K562 (cell line): ENCODE results near the gene MLXIPL. TPM values are rescaled to one million over a fixed set of nuclear protein-coding genes. Genes with fewer than 3 reads are reported as not detected.
A peak's percentile ranks its signal among the peaks of the same experiment; 100 is the strongest.

Source experiments
- ATAC-seq: fragments of 200-7000 bp; cut with Tn5 transposase; 3 replicates; pipeline ENCODE4 v1.9.1; 2020; ENCODE audit warnings: moderate library complexity
- BruUV-seq: library from RNA; stranded (reverse); fragments of 400-500 nt; replicated peaks from 2 replicates; lab custom pipeline; 2021; lab: Mats Ljungman, UMichigan
- CTCF ChIA-PET: fragments of 300-600 bp; formaldehyde crosslinking; extraction: SDS; loops from one replicate; lab custom pipeline; 2021; ENCODE audit warnings: low intra/inter-chr PET ratio; lab: Yijun Ruan, JAX
- POLR2A ChIA-PET: fragments of 300-600, 350-650 bp; sonication (Branson Sonifier 250); formaldehyde crosslinking; extraction: SDS; loops from one replicate; lab custom pipeline; 2021; ENCODE audit warnings: antibody characterized with exemption, inconsistent platforms; lab: Yijun Ruan, JAX
- DNase-seq, 4 experiments: peaks; one replicate each; pipeline versions ENCODE4 v3.0.0 to v3.0.0-alpha.2; 2011 to 2018; ENCODE audit warnings: low spot score in 3 of 4, mixed read lengths in 3 of 4; ENCODE audit errors: extremely low read depth in 1 of 4
- FAIRE-seq: peaks from 2 replicates; lab custom pipeline; 2011; peaks lifted over from hg19 to GRCh38; lab: Jason Lieb, UNC
- H2AFZ ChIP-seq: 2 replicates; pipeline ENCODE4 v1.6.0; 2011; ENCODE audit warnings: low read depth, low read length, control low read depth, inconsistent platforms
- H3K27ac ChIP-seq: fragments of 200-600 bp; 3 replicates; pipeline ENCODE4 v1.8.0; 2011; ENCODE audit warnings: low read depth, mild to moderate bottlenecking, control low read depth, inconsistent platforms, low read length, moderate library complexity, mixed read lengths; ENCODE audit errors: extremely low read depth
- H3K27me3 ChIP-seq, 2 experiments: fragments of 300-600 bp in 1 of 2; 2 replicates in 1 of 2; 3 replicates in 1 of 2; pipeline versions ENCODE4 v1.6.0 to v1.8.0; 2011; ENCODE audit warnings: inconsistent platforms in 2 of 2, low read length in 2 of 2, mild to moderate bottlenecking in 1 of 2, mixed read lengths in 1 of 2, moderate library complexity in 1 of 2; ENCODE audit not compliant: control insufficient read depth in 2 of 2, insufficient read depth in 2 of 2
- H3K36me3 ChIP-seq: fragments of 300-600 bp; 3 replicates; pipeline ENCODE4 v1.8.0; 2011; ENCODE audit warnings: mild to moderate bottlenecking, low read length, inconsistent platforms; ENCODE audit not compliant: control insufficient read depth, insufficient read depth
- H3K4me1 ChIP-seq, 2 experiments: fragments of 200-600 bp in 1 of 2; replicated peaks in 1 of 2; 2 replicates in 1 of 2; 3 replicates in 1 of 2; pipeline versions ENCODE4 v1.5.1 to v1.8.0; 2011; ENCODE audit warnings: inconsistent platforms in 2 of 2, low read length in 2 of 2, mild to moderate bottlenecking in 1 of 2, mixed read lengths in 1 of 2, moderate library complexity in 1 of 2; ENCODE audit not compliant: control insufficient read depth in 2 of 2, insufficient read depth in 2 of 2
- H3K4me2 ChIP-seq: 2 replicates; pipeline ENCODE4 v1.6.1; 2011; ENCODE audit warnings: low read length, control low read depth, inconsistent platforms, mixed read lengths; ENCODE audit not compliant: insufficient read depth
- H3K4me3 ChIP-seq: fragments of 200-600 bp; sonication (generic), shearing (Covaris generic); 2 replicates; pipeline ENCODE4 v1.5.1; 2016; ENCODE audit warnings: control low read depth, inconsistent platforms
- H3K79me2 ChIP-seq: fragments of 200-600 bp; 3 replicates; pipeline ENCODE4 v1.8.0; 2011; ENCODE audit warnings: low read length, inconsistent platforms; ENCODE audit not compliant: control insufficient read depth, insufficient read depth
- H3K9ac ChIP-seq, 2 experiments: 2 replicates each; pipeline versions ENCODE4 v1.6.0 to v1.6.1; 2011; ENCODE audit warnings: low read depth in 2 of 2, low read length in 2 of 2, control low read depth in 1 of 2, inconsistent platforms in 1 of 2, mild to moderate bottlenecking in 1 of 2, mixed read lengths in 1 of 2; ENCODE audit not compliant: insufficient read depth in 1 of 2
- H3K9me1 ChIP-seq: one replicate; pipeline ENCODE4 v1.6.0; 2011; ENCODE audit warnings: inconsistent platforms, mild to moderate bottlenecking, low read length, moderate library complexity; ENCODE audit not compliant: control insufficient read depth, insufficient read depth
- H3K9me3 ChIP-seq: replicated peaks from 2 replicates; pipeline ENCODE4 v1.5.1; 2011; ENCODE audit warnings: low read depth, low read length, inconsistent platforms; ENCODE audit not compliant: control insufficient read depth, insufficient read depth
- H4K20me1 ChIP-seq: replicated peaks from 2 replicates; pipeline ENCODE4 v1.6.1; 2011; ENCODE audit warnings: low read length, inconsistent platforms, mixed read lengths; ENCODE audit not compliant: control insufficient read depth, insufficient read depth
- NR2C2 ChIP-seq, 2 experiments: fragments of 200-800 bp in 1 of 2; sonication (Bioruptor generic) in 1 of 2; sonication (generic) in 1 of 2; formaldehyde crosslinking in 1 of 2; IDR thresholded peaks; 2 replicates each; pipeline versions ENCODE4 v1.6.1 to v1.8.0; 2016 to 2022; ENCODE audit warnings: mild to moderate bottlenecking in 1 of 2, missing compliant biosample characterization in 1 of 2, missing genetic modification characterization in 1 of 2, missing genetic modification reagents in 1 of 2
- PHF20 ChIP-seq: fragments of 450-650 bp; IDR thresholded peaks from 2 replicates; pipeline ENCODE4 v1.6.1; 2018; ENCODE audit not compliant: partially characterized antibody
- RBM25 ChIP-seq: fragments of 200-400 bp; formaldehyde crosslinking; IDR thresholded peaks from 2 replicates; pipeline ENCODE4 v1.6.1; 2018; ENCODE audit warnings: low read length, low read depth, moderate library complexity; ENCODE audit not compliant: severe bottlenecking
- TAF7 ChIP-seq: fragments of 450-650 bp; IDR thresholded peaks from 2 replicates; pipeline ENCODE4 v1.6.1; 2016; ENCODE audit warnings: missing genetic modification characterization, missing compliant biosample characterization
- ZFP36 ChIP-seq: fragments of 150-350 bp; IDR thresholded peaks from 2 replicates; pipeline ENCODE4 v1.6.1; 2018; ENCODE audit warnings: low read length, low read depth; ENCODE audit not compliant: partially characterized antibody
- ZNF668 ChIP-seq: fragments of 250-450 bp; sonication (Bioruptor Pico); IDR thresholded peaks from 2 replicates; pipeline ENCODE4 v1.8.0; 2022; ENCODE audit warnings: mild to moderate bottlenecking, inconsistent platforms
- ZNF696 ChIP-seq: fragments of 250-450 bp; sonication (Bioruptor Pico); conservative IDR thresholded peaks from 2 replicates; pipeline ENCODE4 v1.4.0; 2020; ENCODE audit warnings: mild to moderate bottlenecking, moderate library complexity
- WGBS: fragments of 100-300 bp; shearing (Covaris generic); methylation state at CpG from one replicate; pipeline ENCODE4 v1.1.6; 2016; ENCODE audit warnings: low coverage, mixed read lengths; ENCODE audit not compliant: insufficient coverage; ENCODE audit errors: missing lambda C conversion rate; 5-methylcytosine and 5-hydroxymethylcytosine counted together
- in situ Hi-C: fragments of 300-500 bp; cut with MboI; formaldehyde crosslinking; loops from 4 replicates; pipeline ENCODE4 v1.15.0; 2018; ENCODE audit warnings: inconsistent platforms, mixed read lengths
- intact Hi-C: fragments of 100-400 bp; cut with micrococcal nuclease; formaldehyde crosslinking; loops from 2 replicates; pipeline ENCODE4 v1.14.2; 2022
- polyA plus RNA-seq, 8 experiments: library from polyadenylated mRNA; depleted of rRNA in 4 of 8; stranded (reverse) in 5 of 8; unstranded in 3 of 8; fragments of >200 nt; fragmentation: Nextera tagmentation in 2 of 8; fragmentation: Illumina TruSeq in 1 of 8; extraction: Ambion mirVana in 2 of 8; extraction: Trizol in 1 of 8; gene quantifications; 2 replicates each; pipeline versions ENCODE4 v1.2.1 to v1.2.3, GENCODE V29; 2011 to 2014; ENCODE audit warnings: inconsistent platforms in 1 of 8, missing spikeins in 1 of 8
- total RNA-seq, 7 experiments: library from RNA; depleted of rRNA in 6 of 7; stranded (reverse); fragments of >200 nt in 6 of 7; fragmentation: Illumina TruSeq in 2 of 7; extraction: Trizol in 2 of 7; gene quantifications; 2 replicates each; pipeline versions ENCODE4 v1.2.1 to v1.2.3, GENCODE V29; 2011 to 2021; ENCODE audit warnings: low replicate concordance in 1 of 7

Gene MLXIPL
- total and polyA plus RNA-seq, 9 of the 15 experiments (the other 6 are each of a cell fraction or from before 2014, with no cell fraction given) = 0.11 to 18.4 (median 1.4) TPM

DNA sequence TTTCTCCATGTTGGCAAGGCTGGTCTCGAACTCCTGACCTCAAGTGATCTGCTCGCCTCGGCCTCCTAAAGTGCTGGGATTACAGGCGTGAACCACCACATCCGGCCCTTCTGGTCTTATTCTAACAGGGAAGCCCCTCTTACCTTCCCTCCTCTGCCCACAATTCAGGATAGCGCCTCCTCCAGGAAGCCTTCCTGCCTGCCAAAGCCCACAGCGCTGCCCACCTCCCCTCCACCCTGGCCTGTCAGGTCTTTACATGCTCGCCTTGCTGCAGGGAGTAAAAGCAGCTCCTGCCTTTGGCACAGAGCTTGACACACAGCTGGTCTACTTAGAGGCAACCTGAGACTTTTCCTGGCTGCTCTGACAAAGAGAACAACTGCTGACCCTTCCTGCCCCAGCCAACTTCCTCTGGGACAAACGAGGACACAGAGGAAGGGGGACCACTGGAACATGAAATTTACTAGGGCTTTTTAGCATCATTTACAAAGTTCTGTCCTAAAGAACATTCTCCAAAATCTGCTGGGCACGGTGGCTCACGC, 13.2 kb downstream of the MLXIPL start:
- TF ChIP-seq ZFP36 = peak; percentile 76
- TF ChIP-seq PHF20 = no peak
- TF ChIP-seq, all 486 proteins: peak for 1
- no peak for DNase-seq
- FAIRE-seq = no peak
- no peak overlapping the region for H3K4me2 ChIP-seq
- 79% methylated on average over 11 of the region's 11 CpGs for WGBS
- ATAC-seq = no peak
- no peak overlapping the region for H3K27ac ChIP-seq
- no peaks in the 10 kb centered on the region for H3K9me1 ChIP-seq
- H3K36me3 ChIP-seq = peaks cover 6% of the 10 kb centered on the region; the same call in 2 of the 3 replicates
- H3K9me3 ChIP-seq = no peaks in the 10 kb centered on the region
- peak overlapping the region in 1 of 2 experiments; percentile 61; a peak in 1 of 4 replicates for H3K9ac ChIP-seq
- TSS peak; percentile 22 for BruUV-seq
- H4K20me1 ChIP-seq = peaks cover 13% of the 10 kb centered on the region
- ChIA-PET POLR2A (interaction anchor here (1.1 to 1.3 kb wide), 2 partner anchors 10 to 99 kb away, joined by 6 read pairs; no protein-coding TSS in a partner anchor), CTCF (no interaction called here)
- in situ Hi-C loops (no loop called here), intact Hi-C loops (loop anchor here (5.0 kb wide), 1 partner anchor 241 kb away; no protein-coding TSS in a partner anchor)
- H3K4me1 ChIP-seq = peaks cover 22 to 42% of the 10 kb centered on the region in 2 experiments
- no peaks in the 10 kb centered on the region for H3K79me2 ChIP-seq
- no peaks in the 10 kb centered on the region for H3K27me3 ChIP-seq
- no peak overlapping the region for H2AFZ ChIP-seq
- no peak overlapping the region for H3K4me3 ChIP-seq

DNA sequence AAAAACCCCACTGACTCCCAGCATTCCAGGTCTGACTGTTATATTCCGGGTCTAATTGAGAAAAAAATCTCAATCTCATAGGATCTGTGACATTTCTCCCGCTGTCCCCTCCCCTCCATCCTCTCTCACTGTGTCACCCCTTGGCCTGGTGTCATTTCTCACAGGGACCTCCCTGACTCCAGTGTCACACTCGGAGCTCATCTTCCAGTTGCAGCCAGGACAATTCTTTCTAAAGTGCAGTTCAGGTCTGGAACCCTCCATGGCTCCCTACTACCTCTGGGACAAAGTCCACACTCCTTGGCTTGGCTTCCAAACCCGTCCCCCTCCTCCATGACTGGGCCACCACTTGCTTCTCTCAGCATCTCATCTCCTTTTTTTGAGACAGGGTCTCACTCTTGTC, 14.2 kb downstream of the MLXIPL start:
- in situ Hi-C loops (no loop called here), intact Hi-C loops (loop anchor here (5.0 kb wide), 1 partner anchor 242 kb away; no protein-coding TSS in a partner anchor)
- ChIA-PET POLR2A (interaction anchor here (0.5 to 1.1 kb wide), 2 partner anchors 100 to 251 kb away, joined by 3 to 6 read pairs; no protein-coding TSS in a partner anchor), CTCF (interaction anchor here (0.6 kb wide), 1 partner anchor 18 kb away, joined by 3 read pairs; no protein-coding TSS in a partner anchor)
- DNase-seq (no peak), ATAC-seq (no peak), FAIRE-seq (no peak)
- Histone ChIP-seq H3K27ac (no peak overlapping the region), H3K9ac (no peak overlapping the region), H3K9me3 (no peaks in the 10 kb centered on the region), H4K20me1 (peaks cover 13% of the 10 kb centered on the region), H3K79me2 (no peaks in the 10 kb centered on the region), H3K36me3 (peaks cover 2% of the 10 kb centered on the region; the same call in 2 of the 3 replicates), H3K4me1 (peaks cover 22 to 48% of the 10 kb centered on the region in 2 experiments), H3K9me1 (no peaks in the 10 kb centered on the region), H3K4me3 (no peak overlapping the region), H2AFZ (no peak overlapping the region), H3K4me2 (no peak overlapping the region)
- BruUV-seq = no TSS peak
- WGBS = 42% methylated on average over 4 of the region's 4 CpGs
- TF ChIP-seq ZNF668 = no peak
- no peak for TF ChIP-seq NR2C2 (CRISPR knock-in tag; IDR thresholded peaks at IDR 0.05)
- no peak for TF ChIP-seq NR2C2 (tag; IDR thresholded peaks at IDR 0.05)
- no peak for TF ChIP-seq ZNF696
- no peak for TF ChIP-seq TAF7 (tag)
- peak; percentile 30 for TF ChIP-seq ZFP36
- peak; percentile 7 for TF ChIP-seq RBM25
- TF ChIP-seq, all 486 proteins: peak for 2
- H3K27me3 ChIP-seq = no peaks in the 10 kb centered on the region
